ENCODE measurements around the gene GRM7. TPM values are rescaled to one million over a fixed set of nuclear protein-coding genes. Genes with fewer than 3 reads are reported as not detected.

Gene GRM7
- total and polyA plus RNA-seq, 9 of the 15 experiments (the other 6 are each of a cell fraction or from before 2014, with no cell fraction given), result not detected

GRCh38 chr3:7226393-7226792 lies 365.5 kb downstream of the GRM7 start:
- Histone ChIP-seq H3K9me1 (ENCODE audit: control insufficient read depth, insufficient read depth, low read length) (no peaks in the 10 kb centered on the region), H4K20me1 (replicated peaks; ENCODE audit: control insufficient read depth, insufficient read depth, low read length) (no peaks in the 10 kb centered on the region), H2AFZ (ENCODE audit: low read depth, low read length) (no peak overlapping the region), H3K79me2 (ENCODE audit: control insufficient read depth, insufficient read depth, low read length) (no peaks in the 10 kb centered on the region), H3K27ac (ENCODE audit: extremely low read depth, low read depth, low read length) (no peak overlapping the region), H3K4me2 (ENCODE audit: insufficient read depth, low read length) (no peak overlapping the region), H3K9ac (ENCODE audit: insufficient read depth in 1 of 2, low read depth in 2 of 2, low read length in 2 of 2) (no peak overlapping the region), H3K27me3 (ENCODE audit: control insufficient read depth in 2 of 2, insufficient read depth in 2 of 2, low read length in 2 of 2) (no peaks in the 10 kb centered on the region), H3K4me1 (replicated peaks in 1 of 2; ENCODE audit: control insufficient read depth in 2 of 2, insufficient read depth in 2 of 2, low read length in 2 of 2) (no peaks in the 10 kb centered on the region), H3K9me3 (replicated peaks; ENCODE audit: control insufficient read depth, insufficient read depth, low read depth, low read length) (no peaks in the 10 kb centered on the region), H3K36me3 (ENCODE audit: control insufficient read depth, insufficient read depth, low read length) (no peaks in the 10 kb centered on the region), H3K4me3 (no peak overlapping the region)
- in situ Hi-C loops (cut with MboI) (no loop called here), intact Hi-C loops (cut with micrococcal nuclease) (no loop called here)
- ATAC-seq (no peak), DNase-seq (ENCODE audit: extremely low read depth in 1 of 4, low spot score in 3 of 4) (no peak), FAIRE-seq (no peak)
- 2% methylated on average over 4 of the region's 4 CpGs for WGBS (ENCODE audit: insufficient coverage, low coverage, missing lambda C conversion rate)
- no TSS peak for BruUV-seq (replicated peaks)
- TF ChIP-seq TFE3 (CRISPR knock-in tag; IDR thresholded peaks at IDR 0.05) (peak; percentile 67), ZNF184 (CRISPR knock-in tag; IDR thresholded peaks at IDR 0.05) (no peak)
- ChIA-PET CTCF (ENCODE audit: low intra/inter-chr PET ratio) (no interaction called here), POLR2A (no interaction called here)

- DNase-seq (ENCODE audit: extremely low read depth in 1 of 4, low spot score in 3 of 4) (no peak), FAIRE-seq (no peak), ATAC-seq (no peak)
- no peak for TF ChIP-seq THAP7 (CRISPR knock-in tag; IDR thresholded peaks at IDR 0.05)
- TF ChIP-seq TCF15 (CRISPR knock-in tag; IDR thresholded peaks at IDR 0.05), result no peak
- peak; percentile 50 for TF ChIP-seq ZNF512 (tag; IDR thresholded peaks at IDR 0.05)
- TF ChIP-seq MCM3 (IDR thresholded peaks at IDR 0.05), result no peak
- Histone ChIP-seq H3K4me1 (replicated peaks in 1 of 2; ENCODE audit: control insufficient read depth in 2 of 2, insufficient read depth in 2 of 2, low read length in 2 of 2) (no peaks in the 10 kb centered on the region), H3K9me3 (replicated peaks; ENCODE audit: control insufficient read depth, insufficient read depth, low read depth, low read length) (no peaks in the 10 kb centered on the region), H2AFZ (ENCODE audit: low read depth, low read length) (no peak overlapping the region), H3K27me3 (ENCODE audit: control insufficient read depth in 2 of 2, insufficient read depth in 2 of 2, low read length in 2 of 2) (no peaks in the 10 kb centered on the region), H3K9me1 (ENCODE audit: control insufficient read depth, insufficient read depth, low read length) (no peaks in the 10 kb centered on the region), H3K9ac (ENCODE audit: insufficient read depth in 1 of 2, low read depth in 2 of 2, low read length in 2 of 2) (no peak overlapping the region), H3K4me2 (ENCODE audit: insufficient read depth, low read length) (no peak overlapping the region), H3K79me2 (ENCODE audit: control insufficient read depth, insufficient read depth, low read length) (no peaks in the 10 kb centered on the region), H4K20me1 (replicated peaks; ENCODE audit: control insufficient read depth, insufficient read depth, low read length) (no peaks in the 10 kb centered on the region), H3K4me3 (no peak overlapping the region), H3K36me3 (ENCODE audit: control insufficient read depth, insufficient read depth, low read length) (no peaks in the 10 kb centered on the region), H3K27ac (ENCODE audit: extremely low read depth, low read depth, low read length) (no peak overlapping the region)
- in situ Hi-C loops (cut with MboI), result no loop called here
- CTCF ChIA-PET (ENCODE audit: low intra/inter-chr PET ratio), result no interaction called here
- 0% methylated on average over 1 of the region's 1 CpG for WGBS (ENCODE audit: insufficient coverage, low coverage, missing lambda C conversion rate)
- POLR2A ChIA-PET, result no interaction called here
- intact Hi-C loops (cut with micrococcal nuclease), result no loop called here
- BruUV-seq (replicated peaks), result no TSS peak
These were observed 377.8 kb downstream of the GRM7 start for GRCh38 chr3:7238565-7239295.

Measured in K562 (cell line).